AG09309 (cell line): ENCODE data around the gene CCDC190.

Experiments used
- DNase-seq: peaks from one replicate; pipeline ENCODE4 v3.0.0-alpha.2; 2010; ENCODE audit warnings: low read depth
- H3K4me3 ChIP-seq: 2 replicates; pipeline ENCODE4 v1.5.1; 2011; ENCODE audit warnings: mild to moderate bottlenecking, low read depth, low read length, moderate library complexity; ENCODE audit not compliant: control insufficient read depth
- TF ChIP-seq, protein P1 (sequence below): IDR thresholded peaks from 2 replicates; pipeline ENCODE4 v1.5.1; 2011; ENCODE audit warnings: mild to moderate bottlenecking, low read depth, low read length, inconsistent platforms; ENCODE audit not compliant: insufficient read depth, control insufficient read depth; ENCODE audit errors: missing control alignments

Gene CCDC190

DNA sequence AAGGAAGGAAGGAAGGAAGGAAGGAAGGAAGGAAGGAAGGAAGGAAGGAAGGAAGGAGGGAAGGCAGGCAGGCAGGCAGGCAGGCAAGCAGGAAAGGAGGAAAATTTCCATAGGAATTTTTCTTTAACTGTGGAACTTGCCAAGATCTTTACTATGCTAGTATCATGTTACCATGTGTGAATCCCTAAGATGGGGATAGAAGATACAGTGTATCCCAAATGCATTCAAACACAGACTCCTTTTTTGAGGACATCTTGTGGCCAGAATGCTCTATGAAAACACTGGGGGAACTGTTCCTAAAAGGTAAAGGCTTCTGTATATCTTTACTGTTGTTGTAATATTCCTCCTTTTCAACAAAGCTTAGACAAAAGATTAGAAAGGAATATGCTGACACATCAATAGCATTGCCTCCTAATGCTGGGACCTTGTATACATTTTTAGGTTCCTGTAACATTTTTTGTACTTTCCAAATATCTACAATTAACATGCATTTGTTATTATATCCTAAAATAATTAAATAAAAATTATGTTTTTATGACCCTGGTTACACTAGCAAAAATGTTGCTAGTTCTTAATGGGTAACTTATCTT is 20.6 kb downstream of the CCDC190 start:
- H3K4me3 ChIP-seq = no peak overlapping the region
- DNase-seq = no peak
- TF ChIP-seq, protein P1, sequence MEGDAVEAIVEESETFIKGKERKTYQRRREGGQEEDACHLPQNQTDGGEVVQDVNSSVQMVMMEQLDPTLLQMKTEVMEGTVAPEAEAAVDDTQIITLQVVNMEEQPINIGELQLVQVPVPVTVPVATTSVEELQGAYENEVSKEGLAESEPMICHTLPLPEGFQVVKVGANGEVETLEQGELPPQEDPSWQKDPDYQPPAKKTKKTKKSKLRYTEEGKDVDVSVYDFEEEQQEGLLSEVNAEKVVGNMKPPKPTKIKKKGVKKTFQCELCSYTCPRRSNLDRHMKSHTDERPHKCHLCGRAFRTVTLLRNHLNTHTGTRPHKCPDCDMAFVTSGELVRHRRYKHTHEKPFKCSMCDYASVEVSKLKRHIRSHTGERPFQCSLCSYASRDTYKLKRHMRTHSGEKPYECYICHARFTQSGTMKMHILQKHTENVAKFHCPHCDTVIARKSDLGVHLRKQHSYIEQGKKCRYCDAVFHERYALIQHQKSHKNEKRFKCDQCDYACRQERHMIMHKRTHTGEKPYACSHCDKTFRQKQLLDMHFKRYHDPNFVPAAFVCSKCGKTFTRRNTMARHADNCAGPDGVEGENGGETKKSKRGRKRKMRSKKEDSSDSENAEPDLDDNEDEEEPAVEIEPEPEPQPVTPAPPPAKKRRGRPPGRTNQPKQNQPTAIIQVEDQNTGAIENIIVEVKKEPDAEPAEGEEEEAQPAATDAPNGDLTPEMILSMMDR = no peak

DNA sequence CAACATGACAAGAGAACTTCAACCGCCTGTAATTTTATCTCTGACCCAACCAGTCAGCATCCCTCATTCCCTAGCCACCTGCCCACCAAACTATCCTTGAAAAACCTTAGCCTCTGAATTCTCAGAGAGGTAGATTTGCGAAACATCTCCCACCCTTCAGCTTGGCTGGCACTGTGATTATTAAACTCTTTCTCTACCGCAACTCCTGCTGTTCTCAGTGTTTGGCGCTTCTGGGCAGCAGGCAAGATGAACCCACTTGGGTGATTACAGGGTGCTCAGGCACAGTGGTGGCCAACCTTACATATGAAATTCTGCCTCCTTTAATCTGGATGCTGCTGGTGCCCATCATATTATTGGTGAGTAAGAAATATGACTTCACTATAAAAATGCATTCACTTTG is 22.1 kb downstream of the CCDC190 start:
- no peak overlapping the region for H3K4me3 ChIP-seq
- DNase-seq = no peak
- TF ChIP-seq, protein P1 = no peak

DNA sequence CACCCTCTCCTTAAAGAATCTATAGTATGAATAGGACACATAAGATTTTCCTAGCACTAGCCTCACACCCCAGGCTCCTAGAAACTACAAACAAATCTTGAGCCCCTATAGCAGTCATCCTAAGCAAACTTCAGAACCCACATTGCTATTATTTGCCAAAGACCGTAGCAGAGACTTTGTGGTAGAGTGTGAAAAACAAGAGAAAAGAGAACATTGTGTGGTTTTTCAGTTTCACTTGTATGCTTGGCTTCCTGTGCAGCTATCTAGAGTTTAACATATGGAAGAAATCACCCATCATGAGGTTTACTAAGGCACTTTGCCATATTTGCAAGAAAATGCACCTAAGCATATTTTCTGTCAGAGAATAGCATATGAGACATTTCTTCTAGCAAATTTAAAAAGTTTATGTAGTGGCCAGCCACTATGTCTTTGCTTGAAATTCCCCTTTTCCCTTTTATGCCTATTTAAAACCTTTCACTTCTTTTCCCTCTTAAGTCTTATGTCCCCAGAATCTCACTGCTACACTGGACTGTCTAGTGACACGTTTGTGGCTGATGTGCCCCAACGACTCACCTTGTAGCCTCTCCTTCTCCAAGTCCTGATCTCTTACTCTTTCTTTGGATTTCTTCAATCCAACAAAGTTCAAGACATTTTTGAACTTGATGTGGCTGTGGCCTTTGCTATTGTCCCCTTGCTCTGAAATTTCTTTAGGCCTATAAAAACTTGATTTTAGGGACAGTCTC is 25.6 kb downstream of the CCDC190 start:
- TF ChIP-seq, protein P1 = no peak
- DNase-seq = no peak

DNA sequence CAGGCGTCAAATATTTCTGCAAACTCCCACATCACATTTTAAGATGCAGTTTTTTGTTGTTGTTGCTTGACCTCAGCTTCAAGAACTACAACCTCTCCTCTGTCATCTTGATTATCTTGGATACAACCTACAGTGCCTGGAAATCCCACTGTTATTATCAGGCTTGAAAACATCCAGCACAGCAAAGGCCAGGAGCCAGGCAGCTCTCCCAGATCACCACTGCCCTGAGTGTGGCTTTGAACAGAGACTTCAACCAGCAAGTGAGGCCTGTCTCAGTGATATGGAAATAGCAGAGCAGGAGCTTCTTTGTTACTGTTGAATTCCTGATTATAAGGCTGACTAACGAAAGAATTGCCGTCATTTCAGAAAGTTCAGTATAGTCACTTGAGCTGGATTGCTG is 28.5 kb downstream of the CCDC190 start:
- TF ChIP-seq, protein P1 = no peak
- no peak for DNase-seq
- no peak overlapping the region for H3K4me3 ChIP-seq

More for the DNA sequence above, 25.6 kb downstream of the CCDC190 start:
- H3K4me3 ChIP-seq = no peak overlapping the region

DNA sequence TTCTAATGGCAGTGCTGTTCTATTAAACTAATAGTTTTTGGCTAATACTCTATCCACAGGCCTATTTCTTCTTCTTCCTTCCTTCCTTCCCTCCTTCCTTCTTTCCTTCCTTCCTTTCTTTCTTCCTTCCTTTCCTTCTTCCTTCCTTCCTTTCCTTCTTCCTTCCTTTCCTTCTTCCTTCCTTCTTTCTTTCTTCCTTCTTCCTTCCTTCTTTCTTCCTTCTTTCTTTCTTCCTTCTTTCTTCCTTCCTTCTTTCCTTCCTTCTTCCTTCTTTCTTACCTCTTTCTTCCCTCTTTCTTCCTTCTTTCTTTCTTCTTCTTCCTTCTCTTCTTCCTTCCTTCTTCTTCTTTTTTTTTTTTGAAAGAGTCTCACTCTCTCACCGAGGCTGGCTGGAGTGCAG is 31.7 kb downstream of the CCDC190 start:
- no peak overlapping the region for H3K4me3 ChIP-seq
- DNase-seq = no peak
- TF ChIP-seq, protein P1 = no peak

DNA sequence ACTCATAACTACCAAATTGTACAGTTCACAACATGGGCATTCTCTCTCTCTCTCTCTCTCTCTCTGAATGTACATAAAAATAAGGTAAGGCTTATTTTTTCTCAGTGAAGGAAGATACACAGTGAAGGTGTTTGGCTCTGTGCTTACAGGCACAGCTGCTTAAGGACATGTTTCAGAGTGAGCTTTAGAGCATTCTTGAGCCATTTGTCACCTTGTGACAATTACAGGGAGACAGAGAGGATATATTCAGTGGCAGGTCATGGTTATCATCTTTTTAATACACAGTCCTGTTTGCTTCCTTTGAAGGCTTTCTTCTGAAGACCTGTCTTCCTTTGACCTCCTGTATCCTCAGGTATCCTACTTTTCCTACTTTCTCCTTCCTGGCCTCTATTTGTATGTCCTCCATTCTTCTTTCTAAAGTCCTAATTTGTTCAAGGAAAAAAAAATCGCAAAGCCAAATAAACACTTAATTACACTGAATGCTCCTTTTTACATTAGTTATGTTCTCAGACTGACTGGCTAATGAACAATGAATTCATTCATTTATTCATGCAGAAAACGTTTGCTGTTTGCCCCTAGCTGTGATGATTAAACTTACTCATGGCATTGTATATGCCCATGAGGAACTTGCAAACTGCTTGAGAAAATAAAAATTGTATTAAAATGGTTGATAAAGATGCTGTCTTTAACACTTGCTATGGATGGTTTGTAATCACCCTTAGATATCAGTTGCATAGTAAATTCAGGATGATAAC is 37.0 kb downstream of the CCDC190 start:
- no peak for DNase-seq
- TF ChIP-seq, protein P1 = no peak

More for the DNA sequence above, 37.0 kb downstream of the CCDC190 start:
- no peak overlapping the region for H3K4me3 ChIP-seq
